HG02973 (cell line): ENCODE measurements around the gene ZNF14.
"Not testable (repeated sequence)": the region's sequence is repeated elsewhere in the genome, so short reads cannot be mapped to it uniquely, and the experiment has no call there.

Experiments used
- ATAC-seq: cut with Tn5 transposase; IDR thresholded peaks from one replicate; pipeline ENCODE4 v1.9.1; 2021; ENCODE audit warnings: moderate library complexity; ENCODE audit not compliant: unreplicated experiment

The ZNF14 gene

GRCh38 chr19:19732579-19733501 is at the start of gene ZNF14:
Gene ZNF14 (minus strand): TSS chr19:19733112. CDS start chr19:19732958, 154 bp downstream.
- peak; percentile 99 for ATAC-seq

- ATAC-seq: not testable (repeated sequence)
These were observed 48.9 kb upstream of the ZNF14 start for GRCh38 chr19:19781791-19782190.

- ATAC-seq: no peak
These were observed 45.8 kb upstream of the ZNF14 start for GRCh38 chr19:19778666-19779065.

GRCh38 chr19:19777692-19778091 is 44.8 kb upstream of the ZNF14 start:
- no peak for ATAC-seq

GRCh38 chr19:19776206-19777008 is 43.5 kb upstream of the ZNF14 start:
- ATAC-seq: peak; percentile 97

- ATAC-seq: peak; percentile 11
These were observed 42.9 kb upstream of the ZNF14 start for GRCh38 chr19:19775891-19776205.

- no peak for ATAC-seq
These were observed 41.6 kb upstream of the ZNF14 start for GRCh38 chr19:19774354-19775033.

GRCh38 chr19:19771963-19772362 is 39.1 kb upstream of the ZNF14 start:
- ATAC-seq: not testable (repeated sequence)

GRCh38 chr19:19769971-19770370 is 37.1 kb upstream of the ZNF14 start:
- ATAC-seq: not testable (repeated sequence)

GRCh38 chr19:19758164-19758563 is 25.3 kb upstream of the ZNF14 start:
- no peak for ATAC-seq

GRCh38 chr19:19752760-19753403 is 20.0 kb upstream of the ZNF14 start:
- no peak for ATAC-seq

- no peak for ATAC-seq
These were observed 18.9 kb upstream of the ZNF14 start for GRCh38 chr19:19751846-19752245.

GRCh38 chr19:19750842-19751790 is 18.2 kb upstream of the ZNF14 start:
- ATAC-seq: no peak

GRCh38 chr19:19749908-19750841 is 17.3 kb upstream of the ZNF14 start:
- ATAC-seq: no peak

- no peak for ATAC-seq
These were observed 16.4 kb upstream of the ZNF14 start for GRCh38 chr19:19749117-19749907.

- ATAC-seq: no peak
These were observed 15.5 kb upstream of the ZNF14 start for GRCh38 chr19:19748249-19748938.
